ENCODE data around the gene ASXL3.
A peak's percentile ranks its signal among the peaks of the same experiment; 100 is the strongest.

Gene ASXL3

DNA sequence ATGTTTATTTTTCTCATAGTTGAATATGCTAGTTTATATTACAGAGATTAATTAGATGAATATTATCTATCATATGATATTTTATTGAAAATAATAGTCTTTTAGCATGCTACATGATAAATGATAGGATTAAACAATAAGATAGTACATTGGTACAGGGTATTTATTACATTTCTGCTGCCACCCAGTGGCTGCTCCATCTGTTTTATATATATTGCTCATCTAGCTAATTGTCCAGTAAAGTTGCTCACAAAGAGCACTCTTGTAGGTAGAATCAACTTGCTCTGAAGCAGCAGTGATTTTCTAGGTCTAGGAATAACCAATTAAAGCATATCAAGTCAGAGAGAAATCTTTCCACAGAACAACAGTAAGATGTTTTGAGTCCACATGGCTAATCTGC, 183.3 kb downstream of the ASXL3 start:
- DNase-seq = peak in 5 of 10 donors; percentile 8 to 65 (median 46)
- intact Hi-C loops (cut with DNase I) = loop anchor here (1.0 kb wide), 1 partner anchor 529 kb away; no protein-coding TSS in a partner anchor

- no peak for DNase-seq
Measured at GRCh38 chr18:33781429-33781828, 203.4 kb downstream of the ASXL3 start.

More at GRCh38 chr18:33781429-33781828, 203.4 kb downstream of the ASXL3 start:
- intact Hi-C loops (cut with DNase I) = no loop called here
